ENCODE results near the gene SFT2D3.

SFT2D3 gene

GRCh38 chr2:127679680-127680361 is 21.5 kb upstream of the SFT2D3 start:
- Histone ChIP-seq H3K4me1 (ENCODE audit: control insufficient read depth, insufficient read depth, low read length) (peaks cover 35% of the 10 kb centered on the region), H3K27me3 (ENCODE audit: control insufficient read depth, insufficient read depth, low read length) (no peaks in the 10 kb centered on the region), H3K9ac (ENCODE audit: low read length) (no peak overlapping the region), H3K27ac (ENCODE audit: low read depth, low read length) (no peak overlapping the region), H3K4me3 (ENCODE audit: low read length) (no peak overlapping the region), H3K36me3 (ENCODE audit: control insufficient read depth, insufficient read depth, low read length) (no peaks in the 10 kb centered on the region)

- Histone ChIP-seq H3K9ac (ENCODE audit: low read length) (no peak overlapping the region), H3K27ac (ENCODE audit: low read depth, low read length) (peak overlapping the region; percentile 93), H3K4me1 (ENCODE audit: control insufficient read depth, insufficient read depth, low read length) (peaks cover 35% of the 10 kb centered on the region), H3K27me3 (ENCODE audit: control insufficient read depth, insufficient read depth, low read length) (no peaks in the 10 kb centered on the region), H3K4me3 (ENCODE audit: low read length) (peak overlapping the region; percentile 49), H3K36me3 (ENCODE audit: control insufficient read depth, insufficient read depth, low read length) (no peaks in the 10 kb centered on the region)
Observed at GRCh38 chr2:127680706-127681287, 20.5 kb upstream of the SFT2D3 start.

- H3K4me1 ChIP-seq (ENCODE audit: control insufficient read depth, insufficient read depth, low read length): peaks cover 35% of the 10 kb centered on the region
- no peak overlapping the region for H3K9ac ChIP-seq (ENCODE audit: low read length)
- H3K27me3 ChIP-seq (ENCODE audit: control insufficient read depth, insufficient read depth, low read length): no peaks in the 10 kb centered on the region
- no peaks in the 10 kb centered on the region for H3K36me3 ChIP-seq (ENCODE audit: control insufficient read depth, insufficient read depth, low read length)
- peak overlapping the region; percentile 49 for H3K4me3 ChIP-seq (ENCODE audit: low read length)
- H3K27ac ChIP-seq (ENCODE audit: low read depth, low read length): peak overlapping the region; percentile 93
Observed at GRCh38 chr2:127681288-127681804, 20.0 kb upstream of the SFT2D3 start.

- peak overlapping the region; percentile 93 for H3K27ac ChIP-seq (ENCODE audit: low read depth, low read length)
- H3K27me3 ChIP-seq (ENCODE audit: control insufficient read depth, insufficient read depth, low read length): no peaks in the 10 kb centered on the region
- no peak overlapping the region for H3K9ac ChIP-seq (ENCODE audit: low read length)
- peaks cover 29% of the 10 kb centered on the region for H3K4me1 ChIP-seq (ENCODE audit: control insufficient read depth, insufficient read depth, low read length)
- no peaks in the 10 kb centered on the region for H3K36me3 ChIP-seq (ENCODE audit: control insufficient read depth, insufficient read depth, low read length)
- H3K4me3 ChIP-seq (ENCODE audit: low read length): no peak overlapping the region
Observed at GRCh38 chr2:127681976-127682857, 19.1 kb upstream of the SFT2D3 start.

GRCh38 chr2:127683056-127683455 is 18.2 kb upstream of the SFT2D3 start:
- Histone ChIP-seq H3K4me1 (ENCODE audit: control insufficient read depth, insufficient read depth, low read length) (peaks cover 27% of the 10 kb centered on the region), H3K9ac (ENCODE audit: low read length) (no peak overlapping the region), H3K27me3 (ENCODE audit: control insufficient read depth, insufficient read depth, low read length) (no peaks in the 10 kb centered on the region), H3K36me3 (ENCODE audit: control insufficient read depth, insufficient read depth, low read length) (no peaks in the 10 kb centered on the region), H3K27ac (ENCODE audit: low read depth, low read length) (peak overlapping the region; percentile 93), H3K4me3 (ENCODE audit: low read length) (no peak overlapping the region)

GRCh38 chr2:127683757-127684156 is 17.5 kb upstream of the SFT2D3 start:
- Histone ChIP-seq H3K36me3 (ENCODE audit: control insufficient read depth, insufficient read depth, low read length) (no peaks in the 10 kb centered on the region), H3K27me3 (ENCODE audit: control insufficient read depth, insufficient read depth, low read length) (no peaks in the 10 kb centered on the region), H3K4me1 (ENCODE audit: control insufficient read depth, insufficient read depth, low read length) (peaks cover 27% of the 10 kb centered on the region), H3K9ac (ENCODE audit: low read length) (no peak overlapping the region), H3K4me3 (ENCODE audit: low read length) (no peak overlapping the region), H3K27ac (ENCODE audit: low read depth, low read length) (peak overlapping the region; percentile 93)

- H3K27me3 ChIP-seq (ENCODE audit: control insufficient read depth, insufficient read depth, low read length): no peaks in the 10 kb centered on the region
- no peaks in the 10 kb centered on the region for H3K36me3 ChIP-seq (ENCODE audit: control insufficient read depth, insufficient read depth, low read length)
- no peak overlapping the region for H3K9ac ChIP-seq (ENCODE audit: low read length)
- no peak overlapping the region for H3K4me3 ChIP-seq (ENCODE audit: low read length)
- peak overlapping the region; percentile 53 for H3K27ac ChIP-seq (ENCODE audit: low read depth, low read length)
- H3K4me1 ChIP-seq (ENCODE audit: control insufficient read depth, insufficient read depth, low read length): peaks cover 27% of the 10 kb centered on the region
Observed at GRCh38 chr2:127685410-127686080, 15.8 kb upstream of the SFT2D3 start.

- Histone ChIP-seq H3K4me3 (ENCODE audit: low read length) (no peak overlapping the region), H3K36me3 (ENCODE audit: control insufficient read depth, insufficient read depth, low read length) (no peaks in the 10 kb centered on the region), H3K27ac (ENCODE audit: low read depth, low read length) (no peak overlapping the region), H3K27me3 (ENCODE audit: control insufficient read depth, insufficient read depth, low read length) (no peaks in the 10 kb centered on the region), H3K4me1 (ENCODE audit: control insufficient read depth, insufficient read depth, low read length) (peaks cover 6% of the 10 kb centered on the region), H3K9ac (ENCODE audit: low read length) (no peak overlapping the region)
Observed at GRCh38 chr2:127688405-127688804, 12.9 kb upstream of the SFT2D3 start.

GRCh38 chr2:127690696-127691095 is 10.6 kb upstream of the SFT2D3 start:
- Histone ChIP-seq H3K36me3 (ENCODE audit: control insufficient read depth, insufficient read depth, low read length) (no peaks in the 10 kb centered on the region), H3K4me3 (ENCODE audit: low read length) (no peak overlapping the region), H3K4me1 (ENCODE audit: control insufficient read depth, insufficient read depth, low read length) (no peaks in the 10 kb centered on the region), H3K27ac (ENCODE audit: low read depth, low read length) (no peak overlapping the region), H3K9ac (ENCODE audit: low read length) (no peak overlapping the region), H3K27me3 (ENCODE audit: control insufficient read depth, insufficient read depth, low read length) (no peaks in the 10 kb centered on the region)

- Histone ChIP-seq H3K27me3 (ENCODE audit: control insufficient read depth, insufficient read depth, low read length) (no peaks in the 10 kb centered on the region), H3K36me3 (ENCODE audit: control insufficient read depth, insufficient read depth, low read length) (no peaks in the 10 kb centered on the region), H3K9ac (ENCODE audit: low read length) (no peak overlapping the region), H3K4me3 (ENCODE audit: low read length) (no peak overlapping the region), H3K27ac (ENCODE audit: low read depth, low read length) (no peak overlapping the region), H3K4me1 (ENCODE audit: control insufficient read depth, insufficient read depth, low read length) (no peaks in the 10 kb centered on the region)
Observed at GRCh38 chr2:127694986-127695385, 6.3 kb upstream of the SFT2D3 start.

- H3K9ac ChIP-seq (ENCODE audit: low read length): no peak overlapping the region
- H3K27me3 ChIP-seq (ENCODE audit: control insufficient read depth, insufficient read depth, low read length): no peaks in the 10 kb centered on the region
- peak overlapping the region; percentile 47 for H3K4me3 ChIP-seq (ENCODE audit: low read length)
- no peaks in the 10 kb centered on the region for H3K36me3 ChIP-seq (ENCODE audit: control insufficient read depth, insufficient read depth, low read length)
- H3K4me1 ChIP-seq (ENCODE audit: control insufficient read depth, insufficient read depth, low read length): no peaks in the 10 kb centered on the region
- H3K27ac ChIP-seq (ENCODE audit: low read depth, low read length): peak overlapping the region; percentile 17
Observed at GRCh38 chr2:127695491-127696472, 5.5 kb upstream of the SFT2D3 start.
